ENCODE measurements around the gene KPNA3. TPM values are rescaled to one million over a fixed set of nuclear protein-coding genes. Genes with fewer than 3 reads are reported as not detected.

The KPNA3 gene
- polyA plus RNA-seq, 1 donor: 31.3 TPM

DNA sequence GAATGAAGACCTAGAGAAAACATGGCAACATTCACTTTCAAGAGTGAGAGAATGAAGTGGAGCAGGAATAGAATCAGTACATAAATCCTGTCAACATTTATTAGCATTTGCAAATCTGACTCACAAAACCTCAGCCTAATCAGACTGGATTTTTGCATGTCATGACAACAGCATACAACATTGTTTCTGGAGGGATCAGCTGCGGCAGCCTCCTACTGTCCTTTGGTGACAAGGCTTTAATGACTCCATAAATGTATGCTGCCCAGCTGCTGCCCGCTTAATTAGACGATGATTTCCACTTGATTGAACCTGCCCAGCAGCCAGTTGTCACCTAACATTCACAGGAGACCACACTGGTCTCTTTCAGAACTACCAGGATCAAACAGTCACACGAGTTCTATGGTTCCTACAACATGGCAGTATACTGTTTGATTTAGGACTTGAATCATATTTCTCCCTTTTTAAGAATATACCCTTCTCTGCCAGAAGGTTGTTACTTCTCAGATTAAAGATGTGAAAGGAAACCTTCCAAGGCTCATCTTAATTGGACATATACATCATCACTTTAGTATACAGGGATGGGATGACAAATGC lies 110.5 kb downstream of the KPNA3 start:
- H3K27ac ChIP-seq (ENCODE audit: low read length): no peak overlapping the region
- no peaks in the 10 kb centered on the region for H3K4me1 ChIP-seq (ENCODE audit: control insufficient read depth, insufficient read depth, low read length)
- DNase-seq: no peak
- H3K36me3 ChIP-seq (ENCODE audit: control insufficient read depth, insufficient read depth, low read length): peaks cover 8% of the 10 kb centered on the region
- H3K4me3 ChIP-seq (ENCODE audit: low read length): no peak overlapping the region
- no peaks in the 10 kb centered on the region for H3K27me3 ChIP-seq (ENCODE audit: control insufficient read depth, insufficient read depth, low read length)
- peaks cover 11% of the 10 kb centered on the region for H3K9me3 ChIP-seq (ENCODE audit: control insufficient read depth, low read depth, low read length)
- no CpG with 5 or more reads among the region's 4 CpGs for WGBS (ENCODE audit: insufficient coverage, low lambda C conversion rate)

DNA sequence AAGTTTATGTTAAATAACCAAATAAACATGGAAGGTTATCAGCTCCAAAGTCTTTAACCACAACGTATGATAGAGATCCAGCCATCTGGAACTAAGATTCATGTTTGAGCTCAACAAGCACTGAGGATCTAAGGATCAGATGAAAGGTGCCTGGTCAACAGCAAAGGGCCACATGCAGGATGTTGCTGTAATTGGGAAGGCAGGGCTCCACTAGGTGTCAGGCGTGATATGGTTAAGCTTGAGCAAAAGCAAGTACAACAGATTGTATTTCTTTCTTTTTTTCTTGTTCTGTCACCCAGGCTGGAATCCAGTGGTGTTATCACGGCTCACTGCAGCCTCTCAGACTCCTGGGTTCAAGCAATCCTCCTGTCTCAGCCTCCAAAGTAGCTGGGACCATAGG lies 113.2 kb downstream of the KPNA3 start:
- Histone ChIP-seq H3K27me3 (ENCODE audit: control insufficient read depth, insufficient read depth, low read length) (no peaks in the 10 kb centered on the region), H3K27ac (ENCODE audit: low read length) (no peak overlapping the region), H3K36me3 (ENCODE audit: control insufficient read depth, insufficient read depth, low read length) (no peaks in the 10 kb centered on the region), H3K9me3 (ENCODE audit: control insufficient read depth, low read depth, low read length) (peaks cover 11% of the 10 kb centered on the region), H3K4me1 (ENCODE audit: control insufficient read depth, insufficient read depth, low read length) (no peaks in the 10 kb centered on the region), H3K4me3 (ENCODE audit: low read length) (no peak overlapping the region)
- WGBS (ENCODE audit: insufficient coverage, low lambda C conversion rate): no CpG with 5 or more reads among the region's 3 CpGs
- DNase-seq: no peak

DNA sequence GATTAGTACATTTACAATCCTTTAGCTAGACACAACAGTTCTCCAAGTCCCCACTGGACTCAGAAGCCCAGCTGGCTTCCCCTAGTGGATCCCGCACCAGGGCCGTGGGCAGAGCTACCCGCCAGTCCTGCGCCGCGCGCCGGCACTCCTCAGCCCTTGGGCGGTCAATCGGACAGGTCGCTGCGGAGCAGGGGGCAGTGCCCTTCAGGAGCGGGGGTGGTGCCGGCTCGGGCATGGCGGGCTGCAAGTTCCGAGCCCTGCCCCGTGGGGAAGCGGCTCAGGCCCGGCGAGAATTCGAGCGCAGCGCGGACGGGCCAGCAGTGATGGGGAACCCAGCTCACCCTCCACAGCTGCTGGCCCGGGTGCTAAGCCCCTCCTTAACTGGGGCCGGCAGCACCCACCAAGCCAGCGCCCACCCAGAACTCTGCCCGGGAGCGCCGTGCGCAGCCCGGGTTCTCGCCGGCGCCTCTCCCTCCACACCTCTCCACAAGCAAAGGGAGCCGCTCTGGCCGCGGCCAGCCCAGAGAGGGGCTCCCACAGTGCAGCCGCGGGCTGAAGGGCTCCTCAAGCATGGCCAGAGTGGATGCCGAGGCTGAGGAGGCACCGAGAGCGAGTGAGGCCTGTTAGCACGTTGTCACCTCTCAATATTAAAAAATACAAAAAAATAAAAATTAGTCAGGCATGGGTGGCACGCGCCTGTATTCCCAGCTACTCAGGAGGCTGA lies 114.1 kb downstream of the KPNA3 start:
- no peak overlapping the region for H3K27ac ChIP-seq (ENCODE audit: low read length)
- H3K4me1 ChIP-seq (ENCODE audit: control insufficient read depth, insufficient read depth, low read length): no peaks in the 10 kb centered on the region
- H3K36me3 ChIP-seq (ENCODE audit: control insufficient read depth, insufficient read depth, low read length): no peaks in the 10 kb centered on the region
- DNase-seq: no peak
- WGBS (ENCODE audit: insufficient coverage, low lambda C conversion rate): no CpG with 5 or more reads among the region's 48 CpGs
- no peaks in the 10 kb centered on the region for H3K27me3 ChIP-seq (ENCODE audit: control insufficient read depth, insufficient read depth, low read length)
- H3K9me3 ChIP-seq (ENCODE audit: control insufficient read depth, low read depth, low read length): peaks cover 11% of the 10 kb centered on the region
- H3K4me3 ChIP-seq (ENCODE audit: low read length): no peak overlapping the region

DNA sequence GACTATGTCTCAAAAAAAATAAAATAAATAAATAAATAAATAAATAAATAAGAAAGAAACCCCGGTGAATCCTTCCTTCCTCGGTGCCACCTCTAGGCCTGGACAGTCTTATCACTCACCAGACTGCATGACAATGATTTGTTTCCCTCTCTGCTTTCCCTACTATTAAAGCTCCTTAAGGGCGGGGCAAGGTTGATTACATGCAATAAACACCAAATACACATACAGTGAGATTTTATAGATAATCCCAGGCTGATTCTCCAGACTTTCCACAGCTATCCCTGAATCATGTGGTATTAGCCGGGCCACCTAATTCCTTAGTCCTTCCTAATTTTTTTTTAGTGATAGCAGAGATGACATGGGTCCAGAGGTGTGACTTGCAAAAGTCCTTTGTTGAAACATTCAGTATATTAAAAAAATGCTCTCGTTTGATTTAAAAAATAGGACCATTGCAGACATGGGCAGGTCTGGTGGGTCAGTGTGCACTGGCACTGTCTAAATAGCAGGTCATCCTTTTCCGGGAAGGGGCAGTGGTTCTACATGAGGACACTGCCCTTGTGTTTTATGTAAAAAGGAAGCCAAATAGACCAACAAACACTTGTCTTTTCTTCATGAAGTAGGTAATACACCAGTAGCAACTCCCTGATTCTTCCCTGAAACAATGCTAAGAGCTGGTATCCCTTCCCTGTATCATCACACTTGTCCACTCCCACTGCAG lies 115.7 kb downstream of the KPNA3 start:
- H3K36me3 ChIP-seq (ENCODE audit: control insufficient read depth, insufficient read depth, low read length): no peaks in the 10 kb centered on the region
- H3K4me1 ChIP-seq (ENCODE audit: control insufficient read depth, insufficient read depth, low read length): no peaks in the 10 kb centered on the region
- WGBS (ENCODE audit: insufficient coverage, low lambda C conversion rate): no CpG with 5 or more reads among the region's 6 CpGs
- H3K4me3 ChIP-seq (ENCODE audit: low read length): no peak overlapping the region
- H3K27me3 ChIP-seq (ENCODE audit: control insufficient read depth, insufficient read depth, low read length): no peaks in the 10 kb centered on the region
- H3K9me3 ChIP-seq (ENCODE audit: control insufficient read depth, low read depth, low read length): peaks cover 11% of the 10 kb centered on the region
- H3K27ac ChIP-seq (ENCODE audit: low read length): no peak overlapping the region
- DNase-seq: no peak

DNA sequence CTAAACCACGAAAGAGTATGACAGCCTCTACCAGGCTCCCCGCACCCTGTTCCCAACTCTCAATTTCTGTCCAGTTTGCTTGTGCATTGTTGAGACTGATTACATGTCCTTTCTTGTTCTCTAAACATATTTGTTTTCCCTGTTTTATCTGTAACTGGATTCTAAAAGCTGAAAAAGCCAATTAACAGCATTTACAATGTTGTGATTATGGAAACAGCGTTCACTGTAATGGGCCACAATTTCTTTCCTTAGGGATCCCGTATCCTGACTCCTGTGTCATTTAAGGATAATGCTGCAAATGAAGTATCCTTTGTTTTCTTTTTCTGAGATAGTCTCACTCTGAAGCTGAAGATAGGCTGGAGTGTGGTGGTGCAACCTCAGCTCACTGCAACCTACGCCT lies 121.7 kb downstream of the KPNA3 start:
- Histone ChIP-seq H3K27ac (ENCODE audit: low read length) (no peak overlapping the region), H3K4me1 (ENCODE audit: control insufficient read depth, insufficient read depth, low read length) (no peaks in the 10 kb centered on the region), H3K27me3 (ENCODE audit: control insufficient read depth, insufficient read depth, low read length) (no peaks in the 10 kb centered on the region), H3K9me3 (ENCODE audit: control insufficient read depth, low read depth, low read length) (no peaks in the 10 kb centered on the region), H3K36me3 (ENCODE audit: control insufficient read depth, insufficient read depth, low read length) (peaks cover 17% of the 10 kb centered on the region), H3K4me3 (ENCODE audit: low read length) (no peak overlapping the region)
- 100% methylated on average over 1 of the region's 5 CpGs for WGBS (ENCODE audit: insufficient coverage, low lambda C conversion rate)
- DNase-seq: no peak

DNA sequence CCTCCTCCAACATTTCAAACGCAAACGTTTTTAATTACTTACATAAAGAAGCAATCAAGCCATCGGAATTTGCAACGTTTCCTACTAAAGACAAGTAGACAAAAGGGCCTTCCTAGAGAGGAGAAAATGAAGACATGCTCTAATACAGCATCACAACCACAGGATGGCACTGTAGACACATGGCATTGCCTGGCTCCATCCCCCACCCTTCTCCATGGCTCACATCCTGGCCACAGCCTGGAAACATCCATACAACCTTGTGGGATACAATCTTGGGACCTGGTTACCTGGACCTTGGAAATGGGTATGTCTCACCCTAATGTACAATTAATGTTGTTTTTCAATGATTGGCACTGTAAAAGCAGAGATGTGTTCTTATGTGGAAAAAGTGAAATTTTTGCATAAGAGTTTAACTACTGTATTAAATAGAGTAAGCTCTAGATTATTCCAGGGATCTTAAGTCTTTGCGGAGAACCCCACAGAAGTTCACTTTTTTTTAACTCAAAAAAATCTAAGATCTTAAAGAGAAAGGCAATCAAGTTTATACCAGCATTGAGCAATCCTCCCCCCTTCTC lies 122.7 kb downstream of the KPNA3 start:
- Histone ChIP-seq H3K36me3 (ENCODE audit: control insufficient read depth, insufficient read depth, low read length) (peaks cover 18% of the 10 kb centered on the region), H3K4me3 (ENCODE audit: low read length) (no peak overlapping the region), H3K27ac (ENCODE audit: low read length) (no peak overlapping the region), H3K27me3 (ENCODE audit: control insufficient read depth, insufficient read depth, low read length) (no peaks in the 10 kb centered on the region), H3K4me1 (ENCODE audit: control insufficient read depth, insufficient read depth, low read length) (no peaks in the 10 kb centered on the region), H3K9me3 (ENCODE audit: control insufficient read depth, low read depth, low read length) (no peaks in the 10 kb centered on the region)
- DNase-seq: peak; percentile 50 to 67
- no CpG with 5 or more reads among the region's 5 CpGs for WGBS (ENCODE audit: insufficient coverage, low lambda C conversion rate)

DNA sequence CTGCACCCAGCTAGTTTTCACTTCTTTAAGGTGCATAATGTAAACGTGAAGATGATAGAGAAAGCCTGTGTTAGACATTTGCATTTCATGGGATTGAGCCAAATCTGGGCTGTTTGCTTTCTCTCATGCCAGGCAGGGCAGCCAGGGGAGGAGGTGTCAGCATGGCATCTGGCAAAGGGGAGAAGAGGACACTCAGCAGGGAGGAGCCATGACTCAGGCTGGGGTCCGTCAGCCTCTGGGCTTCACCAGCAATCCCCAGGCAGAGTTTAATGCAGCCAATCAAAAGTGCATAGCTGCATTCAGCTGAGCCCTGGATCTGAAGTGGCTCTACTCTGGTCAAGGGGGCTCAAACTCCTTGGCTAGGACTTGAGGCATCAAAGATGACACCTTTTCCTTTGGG lies 124.7 kb downstream of the KPNA3 start:
- Histone ChIP-seq H3K4me3 (ENCODE audit: low read length) (no peak overlapping the region), H3K4me1 (ENCODE audit: control insufficient read depth, insufficient read depth, low read length) (no peaks in the 10 kb centered on the region), H3K36me3 (ENCODE audit: control insufficient read depth, insufficient read depth, low read length) (peaks cover 21% of the 10 kb centered on the region), H3K27ac (ENCODE audit: low read length) (no peak overlapping the region), H3K9me3 (ENCODE audit: control insufficient read depth, low read depth, low read length) (no peaks in the 10 kb centered on the region), H3K27me3 (ENCODE audit: control insufficient read depth, insufficient read depth, low read length) (no peaks in the 10 kb centered on the region)
- no peak for DNase-seq
- WGBS (ENCODE audit: insufficient coverage, low lambda C conversion rate): no CpG with 5 or more reads among the region's 2 CpGs

DNA sequence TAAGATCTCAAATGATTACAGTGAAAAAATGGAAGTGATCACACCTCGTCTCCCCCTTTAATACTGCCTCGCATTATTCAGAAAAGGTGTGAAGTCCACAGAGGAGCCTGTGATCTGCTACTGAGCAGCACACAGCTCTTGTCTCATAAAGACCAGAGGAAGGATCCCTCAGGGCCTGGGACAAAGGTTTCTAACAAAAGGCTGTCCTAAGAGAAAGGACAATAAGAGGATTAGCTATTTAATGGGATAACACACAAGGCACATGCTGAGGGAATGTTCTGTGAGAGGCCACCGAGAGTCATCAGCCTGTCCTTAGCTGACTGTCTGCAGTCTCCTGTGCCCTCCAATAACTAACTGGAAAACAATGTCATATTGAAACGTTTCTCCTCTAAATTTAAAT lies 127.9 kb downstream of the KPNA3 start:
- H3K36me3 ChIP-seq (ENCODE audit: control insufficient read depth, insufficient read depth, low read length): peaks cover 29% of the 10 kb centered on the region
- no peak for DNase-seq
- no peaks in the 10 kb centered on the region for H3K4me1 ChIP-seq (ENCODE audit: control insufficient read depth, insufficient read depth, low read length)
- H3K27me3 ChIP-seq (ENCODE audit: control insufficient read depth, insufficient read depth, low read length): no peaks in the 10 kb centered on the region
- no peak overlapping the region for H3K4me3 ChIP-seq (ENCODE audit: low read length)
- no peaks in the 10 kb centered on the region for H3K9me3 ChIP-seq (ENCODE audit: control insufficient read depth, low read depth, low read length)
- H3K27ac ChIP-seq (ENCODE audit: low read length): no peak overlapping the region
- no CpG with 5 or more reads among the region's 4 CpGs for WGBS (ENCODE audit: insufficient coverage, low lambda C conversion rate)

DNA sequence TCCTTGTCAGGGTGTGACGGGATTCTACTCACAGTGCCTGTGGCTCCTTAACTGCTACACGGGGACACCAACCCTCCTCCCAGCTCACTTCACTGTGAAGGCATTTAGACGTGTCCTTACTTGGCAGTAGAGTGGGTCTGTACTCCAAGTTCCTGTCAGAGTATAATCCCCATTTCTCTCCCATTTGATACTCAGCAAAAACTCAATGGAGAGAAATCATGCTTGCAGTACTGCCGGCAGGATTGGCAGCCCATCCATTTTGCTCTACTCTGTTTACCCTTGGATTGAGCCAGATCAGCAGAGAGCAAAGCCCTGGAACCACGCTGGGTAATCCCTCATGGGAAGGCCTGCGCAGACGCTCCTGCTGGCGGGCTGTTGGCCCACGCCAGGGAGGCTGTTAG lies 135.2 kb downstream of the KPNA3 start:
- Histone ChIP-seq H3K27me3 (ENCODE audit: control insufficient read depth, insufficient read depth, low read length) (no peaks in the 10 kb centered on the region), H3K4me3 (ENCODE audit: low read length) (no peak overlapping the region), H3K36me3 (ENCODE audit: control insufficient read depth, insufficient read depth, low read length) (peaks cover 6% of the 10 kb centered on the region), H3K4me1 (ENCODE audit: control insufficient read depth, insufficient read depth, low read length) (no peaks in the 10 kb centered on the region), H3K27ac (ENCODE audit: low read length) (no peak overlapping the region), H3K9me3 (ENCODE audit: control insufficient read depth, low read depth, low read length) (no peaks in the 10 kb centered on the region)
- DNase-seq: no peak
- WGBS (ENCODE audit: insufficient coverage, low lambda C conversion rate): 60% methylated on average over 1 of the region's 9 CpGs

DNA sequence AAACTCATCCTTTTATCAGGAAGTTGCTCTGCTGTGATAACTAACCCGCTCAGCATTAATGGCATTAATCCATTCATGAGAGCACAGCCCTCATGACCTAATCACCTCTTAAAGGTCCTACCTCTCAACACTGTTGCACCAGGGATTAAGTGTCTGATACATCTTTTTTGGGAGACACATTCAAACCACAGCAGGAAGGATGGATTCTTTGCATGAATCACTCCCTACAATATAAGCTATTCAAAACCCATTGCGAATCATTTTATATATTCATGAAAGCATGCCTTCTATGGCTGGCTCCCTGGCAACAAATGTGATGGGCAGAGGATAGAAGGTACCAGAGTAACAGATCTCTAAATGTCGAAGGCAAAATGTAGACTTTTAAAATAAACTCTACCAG lies 136.6 kb downstream of the KPNA3 start:
- H3K36me3 ChIP-seq (ENCODE audit: control insufficient read depth, insufficient read depth, low read length): peaks cover 6% of the 10 kb centered on the region
- no peak for DNase-seq
- no peak overlapping the region for H3K27ac ChIP-seq (ENCODE audit: low read length)
- H3K4me1 ChIP-seq (ENCODE audit: control insufficient read depth, insufficient read depth, low read length): no peaks in the 10 kb centered on the region
- no peaks in the 10 kb centered on the region for H3K9me3 ChIP-seq (ENCODE audit: control insufficient read depth, low read depth, low read length)
- 100% methylated on average over 1 of the region's 3 CpGs for WGBS (ENCODE audit: insufficient coverage, low lambda C conversion rate)
- H3K4me3 ChIP-seq (ENCODE audit: low read length): no peak overlapping the region
- no peaks in the 10 kb centered on the region for H3K27me3 ChIP-seq (ENCODE audit: control insufficient read depth, insufficient read depth, low read length)
